Measurements from ENCODE around the gene UBAP1L. TPM values are rescaled to one million over a fixed set of nuclear protein-coding genes. Genes with fewer than 3 reads are reported as not detected.

The UBAP1L gene
- total RNA-seq, 6 experiments from 2014 or later, result 0.43 to 1.4 (median 0.64) TPM

GRCh38 chr15:65058394-65059368 lies 56.3 kb downstream of the UBAP1L start:
- no peaks in the 10 kb centered on the region for H3K9me3 Mint-ChIP-seq
- H3K27me3 Mint-ChIP-seq (ENCODE audit: insufficient read depth), result peaks cover 28% of the 10 kb centered on the region
- TF ChIP-seq CTCF (IDR thresholded peaks at IDR 0.05), result no peak
- H3K4me1 Mint-ChIP-seq (ENCODE audit: low read depth), result peaks cover 16% of the 10 kb centered on the region
- no peak overlapping the region for H3K27ac Mint-ChIP-seq
- H3K4me3 Mint-ChIP-seq, result no peak overlapping the region
- no peak for DNase-seq
- H3K36me3 Mint-ChIP-seq (ENCODE audit: low read depth), result no peaks in the 10 kb centered on the region

- Mint-ChIP-seq H3K27me3 (ENCODE audit: insufficient read depth) (peaks cover 24% of the 10 kb centered on the region), H3K27ac (no peak overlapping the region), H3K9me3 (no peaks in the 10 kb centered on the region), H3K36me3 (ENCODE audit: low read depth) (no peaks in the 10 kb centered on the region), H3K4me1 (ENCODE audit: low read depth) (peaks cover 16% of the 10 kb centered on the region), H3K4me3 (no peak overlapping the region)
- TF ChIP-seq CTCF (IDR thresholded peaks at IDR 0.05), result no peak
- no peak for DNase-seq
Measured at GRCh38 chr15:65057549-65057940, 57.5 kb downstream of the UBAP1L start.

- Mint-ChIP-seq H3K4me3 (no peak overlapping the region), H3K9me3 (no peaks in the 10 kb centered on the region), H3K36me3 (ENCODE audit: low read depth) (no peaks in the 10 kb centered on the region), H3K27ac (no peak overlapping the region), H3K27me3 (ENCODE audit: insufficient read depth) (peaks cover 20% of the 10 kb centered on the region), H3K4me1 (ENCODE audit: low read depth) (peaks cover 16% of the 10 kb centered on the region)
- no peak for TF ChIP-seq CTCF (IDR thresholded peaks at IDR 0.05)
- no peak for DNase-seq
Measured at GRCh38 chr15:65056868-65057548, 58.0 kb downstream of the UBAP1L start.

- peaks cover 20% of the 10 kb centered on the region for H3K27me3 Mint-ChIP-seq (ENCODE audit: insufficient read depth)
- no peaks in the 10 kb centered on the region for H3K36me3 Mint-ChIP-seq (ENCODE audit: low read depth)
- TF ChIP-seq CTCF (IDR thresholded peaks at IDR 0.05), result no peak
- no peak overlapping the region for H3K27ac Mint-ChIP-seq
- H3K4me3 Mint-ChIP-seq, result no peak overlapping the region
- H3K4me1 Mint-ChIP-seq (ENCODE audit: low read depth), result peaks cover 18% of the 10 kb centered on the region
- no peak for DNase-seq
- H3K9me3 Mint-ChIP-seq, result no peaks in the 10 kb centered on the region
Measured at GRCh38 chr15:65056106-65056505, 58.9 kb downstream of the UBAP1L start.

- H3K27ac Mint-ChIP-seq, result no peak overlapping the region
- H3K36me3 Mint-ChIP-seq (ENCODE audit: low read depth), result no peaks in the 10 kb centered on the region
- H3K9me3 Mint-ChIP-seq, result no peaks in the 10 kb centered on the region
- no peak for DNase-seq
- peaks cover 17% of the 10 kb centered on the region for H3K27me3 Mint-ChIP-seq (ENCODE audit: insufficient read depth)
- TF ChIP-seq CTCF (IDR thresholded peaks at IDR 0.05), result no peak
- peaks cover 26% of the 10 kb centered on the region for H3K4me1 Mint-ChIP-seq (ENCODE audit: low read depth)
- no peak overlapping the region for H3K4me3 Mint-ChIP-seq
Measured at GRCh38 chr15:65055201-65055870, 59.7 kb downstream of the UBAP1L start.
